Fibroblast of skin of scalp (primary cell): ENCODE measurements around the gene TSHZ3.

Source experiments
- DNase-seq: peaks from one replicate; pipeline ENCODE4 v3.0.0-alpha.2; 2013

Gene TSHZ3

GRCh38 chr19:31226151-31226935, 122.9 kb downstream of the TSHZ3 start:
- no peak for DNase-seq
